ENCODE data around the gene PPIP5K2.
"Not testable (repeated sequence)": the region's sequence is repeated elsewhere in the genome, so short reads cannot be mapped to it uniquely, and the experiment has no call there.

The PPIP5K2 gene

DNA sequence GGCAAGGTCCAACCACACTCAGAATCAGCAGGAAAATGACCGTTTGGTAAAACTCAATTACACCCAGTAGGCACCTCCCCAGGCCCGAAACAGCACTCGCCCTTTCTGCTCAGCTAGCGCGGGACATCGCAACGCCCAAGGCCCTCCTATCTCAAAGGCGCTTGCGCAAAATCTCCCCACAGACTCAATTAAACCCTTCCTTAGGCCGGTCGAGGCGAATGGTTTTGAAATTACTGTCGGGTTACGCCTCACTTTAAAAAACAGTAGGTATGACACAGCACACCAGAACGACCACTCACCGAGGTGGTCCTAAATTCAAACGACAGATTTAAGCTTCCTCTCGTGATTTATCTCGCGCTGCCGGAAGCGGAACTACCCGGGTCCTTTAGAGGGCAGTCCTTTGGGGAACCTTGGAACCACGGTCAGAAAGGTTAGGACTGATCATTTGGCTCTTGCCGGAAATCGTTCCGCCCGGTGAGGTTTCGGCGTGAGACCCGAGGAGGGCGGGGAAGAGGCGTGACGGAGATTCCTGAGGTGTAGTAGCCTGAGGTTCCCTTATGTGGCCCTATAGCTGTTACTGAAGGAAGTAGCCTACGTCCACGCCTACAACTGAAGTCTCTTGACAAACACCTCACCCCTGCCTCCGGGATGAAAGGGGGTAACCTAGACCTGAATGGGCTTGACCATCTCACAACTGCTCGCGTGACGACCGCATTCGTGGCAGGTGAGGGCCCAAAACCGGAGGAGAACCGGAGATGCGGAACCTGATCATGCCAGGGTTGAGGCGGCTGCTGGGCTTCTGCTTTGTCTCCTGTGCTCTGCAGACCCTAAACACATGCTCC lies at the start of gene PPIP5K2, which contains the start of gene GIN1:
Gene PPIP5K2 (plus strand): TSS at position 537 of the 842 bp plus-strand sequence. CDS start 9,289 bp downstream, outside the sequence.
Gene GIN1 (minus strand): TSS at position 374 of the 842 bp plus-strand sequence. CDS start 11,431 bp downstream, outside the sequence.
- peak; percentile 93 to 95 for DNase-seq (ENCODE audit: low read depth in 2 of 2)

DNA sequence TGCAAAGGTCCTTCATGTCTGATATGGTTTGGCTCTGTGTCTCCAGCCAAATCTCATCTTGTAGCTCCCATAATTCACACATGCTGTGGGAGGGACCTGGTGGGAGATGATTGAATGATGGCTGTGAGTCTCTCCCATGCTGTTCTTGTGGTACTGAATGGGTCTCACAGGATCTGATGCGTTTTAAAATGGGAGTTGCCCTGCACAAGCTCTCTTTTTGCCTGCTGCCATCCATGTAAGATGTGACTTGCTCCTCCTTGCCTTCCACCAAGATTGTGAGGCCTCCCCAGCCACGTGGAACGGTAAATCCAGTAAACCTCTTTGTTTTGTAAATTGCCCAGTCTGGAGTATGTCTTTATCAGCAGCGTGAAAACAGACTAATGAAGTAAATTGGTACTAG lies 46.6 kb upstream of the PPIP5K2 start:
- DNase-seq (ENCODE audit: low read depth in 2 of 2): not testable (repeated sequence)

DNA sequence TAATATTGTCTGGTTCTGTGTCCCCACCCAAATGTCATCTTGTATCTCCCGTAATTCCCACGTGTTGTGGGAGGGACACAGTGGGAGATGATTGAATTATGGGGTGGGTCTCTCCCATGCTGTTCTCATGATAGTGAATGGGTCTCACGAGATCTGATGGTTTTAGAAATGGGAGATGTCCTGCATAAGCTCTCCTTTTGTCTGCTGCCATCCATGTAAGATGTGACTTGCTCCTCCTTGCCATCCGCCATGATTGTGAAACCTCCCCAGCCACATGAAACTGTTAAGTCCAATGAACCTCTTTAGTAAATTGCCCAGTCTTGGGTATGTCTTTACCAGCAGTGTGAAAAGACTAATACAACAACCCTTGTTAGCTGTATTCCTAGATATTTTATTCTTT lies 44.7 kb upstream of the PPIP5K2 start:
- no peak for DNase-seq (ENCODE audit: low read depth in 2 of 2)

DNA sequence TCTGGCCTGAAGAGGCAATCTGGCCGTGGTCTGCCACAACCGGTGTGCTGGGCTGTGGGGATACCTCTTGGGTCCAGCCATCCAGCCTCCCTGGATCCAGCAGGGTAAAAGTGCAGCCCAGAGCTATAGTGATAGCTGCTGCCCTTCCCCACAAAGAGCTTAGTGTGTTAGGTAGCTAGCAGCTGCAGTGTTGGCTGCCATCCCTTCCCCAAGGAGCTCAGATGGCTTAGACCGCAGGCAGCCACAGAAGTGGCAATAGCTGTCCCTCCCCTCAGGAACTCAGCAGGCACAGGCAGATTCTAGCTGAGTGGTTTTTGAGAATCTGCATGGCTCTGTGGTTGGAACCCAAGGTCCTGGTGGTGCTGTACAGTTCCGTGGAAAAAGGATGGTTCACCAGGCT lies 40.3 kb upstream of the PPIP5K2 start:
- DNase-seq (ENCODE audit: low read depth in 2 of 2): no peak

DNA sequence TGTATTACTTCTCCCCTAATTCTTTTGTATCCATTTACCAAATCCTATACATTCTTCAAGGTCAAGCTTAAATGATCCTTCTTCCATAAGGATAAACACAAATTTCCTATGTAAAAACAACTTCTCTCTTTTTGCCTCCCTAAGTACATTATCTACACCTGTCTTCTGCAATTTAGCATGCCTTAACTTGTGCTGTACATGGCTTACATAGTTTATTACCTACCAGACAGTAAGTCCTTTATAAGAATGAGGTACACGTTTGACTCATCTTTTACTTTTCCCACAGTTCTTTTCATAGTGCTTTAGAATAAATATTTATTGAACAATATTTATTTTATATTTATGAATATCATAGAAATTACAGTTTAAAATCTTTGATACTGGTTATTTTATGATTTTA lies 33.6 kb upstream of the PPIP5K2 start:
- DNase-seq (ENCODE audit: low read depth in 2 of 2): no peak

DNA sequence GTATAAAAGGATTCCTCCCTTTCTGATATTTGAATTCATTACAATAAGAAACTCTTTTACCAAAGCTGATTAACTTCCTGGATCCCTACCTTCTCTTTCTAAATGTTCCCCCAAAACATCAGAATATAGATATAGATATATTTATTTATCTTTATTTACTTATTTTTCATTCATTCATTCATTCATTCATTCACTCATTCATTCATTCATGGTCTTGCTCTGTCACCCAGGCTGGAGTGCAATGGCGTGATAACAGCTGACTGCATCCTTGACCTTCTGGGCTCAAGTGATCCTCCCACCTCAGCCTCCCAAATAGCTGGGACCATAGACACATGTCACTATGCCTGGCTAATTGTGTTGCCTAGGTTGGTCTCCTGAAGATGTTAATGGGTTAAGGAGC lies 30.8 kb upstream of the PPIP5K2 start:
- no peak for DNase-seq (ENCODE audit: low read depth in 2 of 2)

DNA sequence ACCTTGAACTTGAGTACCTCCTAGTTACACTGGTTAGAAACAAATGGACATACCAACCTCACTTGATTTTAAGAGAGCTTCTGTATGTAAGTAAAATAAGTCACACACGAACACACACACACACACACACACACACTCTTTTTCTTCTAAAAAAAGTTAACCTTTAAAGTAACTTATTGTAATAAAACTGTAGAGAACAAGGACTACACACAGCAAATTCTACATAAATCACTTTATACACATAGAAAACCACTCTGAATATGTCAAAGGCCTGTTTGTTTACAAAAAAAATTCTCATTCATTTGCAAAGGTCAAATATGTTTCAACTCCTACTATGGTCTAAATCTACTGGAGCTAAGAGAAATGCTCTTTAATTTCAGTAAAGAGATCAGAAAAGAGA lies 29.3 kb upstream of the PPIP5K2 start:
- DNase-seq (ENCODE audit: low read depth in 2 of 2): no peak

DNA sequence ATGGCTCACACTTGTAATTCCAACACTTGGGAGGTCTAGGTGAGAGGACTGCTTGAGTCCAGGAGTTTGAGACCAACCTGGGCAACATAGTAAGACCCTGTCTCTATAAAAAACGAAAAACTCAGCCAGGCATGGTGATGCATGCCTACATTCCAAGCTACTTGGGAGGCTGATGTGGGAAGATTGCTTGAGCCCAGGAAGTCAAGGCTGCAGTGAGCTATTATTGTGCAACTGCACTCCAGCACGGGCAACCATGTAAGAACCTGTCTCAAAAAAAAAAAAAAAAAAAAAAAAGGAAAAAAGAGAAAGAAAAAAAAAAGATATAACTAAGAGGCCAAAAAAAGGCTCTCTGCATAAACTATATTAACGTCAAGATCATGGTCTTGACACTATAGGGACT lies 27.4 kb upstream of the PPIP5K2 start:
- DNase-seq (ENCODE audit: low read depth in 2 of 2): no peak

DNA sequence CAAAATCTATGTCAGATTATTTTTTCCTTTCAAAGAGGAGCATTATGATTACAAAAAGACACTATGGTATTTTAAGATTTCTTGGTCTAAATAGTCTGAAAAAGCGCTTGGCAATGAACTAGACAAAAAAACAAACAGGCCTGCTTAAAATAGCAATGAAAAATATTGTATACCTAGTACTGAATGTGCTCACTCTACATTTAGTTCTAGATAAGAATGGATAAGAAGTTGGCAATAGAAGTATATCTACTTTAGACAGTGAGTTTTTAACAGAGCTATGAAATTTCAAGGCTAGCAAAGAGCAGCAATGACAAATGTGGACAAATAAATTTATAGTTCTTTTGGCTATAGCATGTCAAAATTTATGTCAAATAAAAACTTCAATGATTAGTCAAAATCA lies 26.4 kb upstream of the PPIP5K2 start:
- no peak for DNase-seq (ENCODE audit: low read depth in 2 of 2)

DNA sequence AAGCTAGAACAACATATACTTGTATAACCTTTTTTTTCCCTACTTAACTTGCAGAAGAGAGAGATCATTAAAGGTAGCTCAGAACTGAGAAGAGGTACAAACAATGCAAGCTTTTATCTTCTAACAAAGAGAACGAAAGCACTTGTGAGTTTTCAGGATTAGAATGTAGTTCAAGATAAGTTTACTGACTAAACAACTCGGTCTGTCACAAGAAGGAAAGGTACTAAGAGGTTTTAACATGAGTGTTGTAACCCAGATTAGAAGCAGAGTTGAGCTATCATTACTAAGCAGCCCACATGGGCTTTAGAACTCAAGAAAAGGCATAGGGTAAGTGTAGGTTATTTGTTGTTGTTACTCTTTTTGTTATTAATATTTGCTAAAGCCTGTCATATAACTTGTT lies 25.4 kb upstream of the PPIP5K2 start:
- no peak for DNase-seq (ENCODE audit: low read depth in 2 of 2)

DNA sequence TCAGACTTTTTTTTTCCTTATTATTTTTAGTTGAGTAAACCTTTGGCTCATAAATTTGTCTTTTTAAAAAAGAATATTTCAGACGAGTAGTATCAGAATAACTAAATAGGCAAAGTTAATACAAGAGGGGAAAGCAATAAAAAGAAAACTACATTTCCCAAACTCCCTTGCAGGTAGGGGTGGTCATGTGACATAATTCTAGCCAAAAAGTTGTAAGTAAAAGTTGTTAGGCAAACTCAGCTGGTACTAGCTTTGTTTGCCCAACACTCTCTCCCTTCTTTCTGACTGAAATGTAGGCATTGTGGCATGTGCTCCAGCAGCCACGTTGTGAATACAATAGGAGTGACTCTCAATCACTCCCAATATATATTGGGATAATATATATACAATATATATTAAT lies 21.1 kb upstream of the PPIP5K2 start:
- DNase-seq (ENCODE audit: low read depth in 2 of 2): no peak

DNA sequence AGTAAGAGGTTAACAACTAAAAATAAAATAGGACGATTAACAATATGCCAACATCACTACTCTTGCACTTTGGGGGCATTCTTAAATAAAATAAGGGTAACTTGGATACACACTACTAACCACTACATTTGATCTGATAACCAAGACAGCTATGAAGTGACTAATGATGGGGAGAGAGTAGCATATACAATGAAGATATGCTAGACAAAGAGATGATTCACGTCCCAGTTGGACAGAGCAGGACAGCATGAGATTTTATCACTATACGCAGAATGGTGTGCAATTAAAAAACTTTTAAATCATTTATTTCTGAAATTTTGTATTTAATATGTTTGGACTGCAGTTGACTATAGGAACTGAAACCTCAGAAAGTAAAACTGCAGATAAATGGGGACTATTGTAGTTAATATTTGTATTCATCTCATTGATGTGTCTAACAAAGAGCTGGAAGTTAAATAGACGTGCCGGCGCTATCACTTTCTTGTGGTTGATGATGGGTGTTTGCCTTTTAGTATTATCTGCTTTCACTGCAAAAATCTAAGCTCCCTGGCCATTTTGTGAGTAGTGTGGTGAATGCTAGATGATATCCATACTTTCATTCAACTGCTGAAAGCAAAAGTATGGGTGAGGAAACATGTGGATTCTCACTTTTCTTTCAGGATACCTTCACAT lies 18.9 kb upstream of the PPIP5K2 start:
- no peak for DNase-seq (ENCODE audit: low read depth in 2 of 2)

DNA sequence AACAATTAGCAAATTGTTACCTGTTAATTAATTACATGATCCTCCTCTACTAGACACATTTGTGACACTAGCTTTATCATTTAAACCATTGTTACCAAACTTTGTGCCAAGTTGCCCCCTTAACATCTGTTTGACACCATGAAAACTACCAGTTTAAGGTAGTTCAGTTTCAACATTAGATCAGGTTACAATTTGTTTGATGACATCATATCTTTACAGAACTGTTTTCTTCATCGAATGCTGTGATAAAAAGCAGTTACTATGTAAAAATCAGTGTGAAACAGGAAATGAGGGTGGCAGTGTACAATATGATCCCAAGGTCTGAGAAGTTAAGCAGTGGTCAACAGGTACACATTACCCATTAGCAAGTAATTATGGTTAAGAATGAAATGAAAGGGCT lies 17.9 kb upstream of the PPIP5K2 start:
- DNase-seq (ENCODE audit: low read depth in 2 of 2): no peak

DNA sequence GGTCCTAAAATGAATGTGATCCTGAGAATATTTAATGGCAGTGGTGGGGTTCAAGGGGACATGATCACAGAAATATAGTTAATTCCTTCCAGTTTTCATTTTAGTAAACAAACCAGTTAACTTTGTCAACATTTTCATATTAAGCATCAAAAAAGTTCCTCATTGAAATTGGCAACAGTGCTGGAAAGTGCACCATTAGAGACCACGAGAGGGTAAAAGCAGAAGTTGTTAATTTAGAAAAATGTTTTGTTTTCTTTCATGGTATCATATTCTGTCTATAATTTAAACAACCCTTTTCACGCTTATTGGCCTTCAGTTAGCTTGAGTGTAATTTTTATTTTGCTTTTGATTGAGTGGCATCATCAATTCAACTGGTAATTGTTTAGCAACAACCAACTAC lies 12.0 kb upstream of the PPIP5K2 start:
- no peak for DNase-seq (ENCODE audit: low read depth in 2 of 2)

DNA sequence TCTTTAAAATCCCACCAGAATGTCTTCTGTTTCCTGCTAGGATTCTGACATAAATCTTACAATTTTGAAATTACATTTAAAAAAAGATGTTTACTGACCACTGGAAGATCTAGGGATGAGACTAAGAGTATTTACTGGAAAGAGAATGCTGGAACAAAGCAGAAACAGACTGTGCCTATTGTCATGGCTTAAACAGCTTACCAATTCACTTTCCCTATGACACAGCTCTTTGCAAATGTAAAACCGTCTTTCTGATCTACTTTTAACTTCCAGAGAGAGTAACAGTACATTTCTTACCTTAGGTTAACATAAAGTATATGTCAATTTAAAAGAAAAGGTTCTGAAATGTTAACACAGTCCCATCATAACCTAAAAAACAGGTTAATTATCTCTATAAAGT lies 10.8 kb upstream of the PPIP5K2 start:
- DNase-seq (ENCODE audit: low read depth in 2 of 2): no peak

DNA sequence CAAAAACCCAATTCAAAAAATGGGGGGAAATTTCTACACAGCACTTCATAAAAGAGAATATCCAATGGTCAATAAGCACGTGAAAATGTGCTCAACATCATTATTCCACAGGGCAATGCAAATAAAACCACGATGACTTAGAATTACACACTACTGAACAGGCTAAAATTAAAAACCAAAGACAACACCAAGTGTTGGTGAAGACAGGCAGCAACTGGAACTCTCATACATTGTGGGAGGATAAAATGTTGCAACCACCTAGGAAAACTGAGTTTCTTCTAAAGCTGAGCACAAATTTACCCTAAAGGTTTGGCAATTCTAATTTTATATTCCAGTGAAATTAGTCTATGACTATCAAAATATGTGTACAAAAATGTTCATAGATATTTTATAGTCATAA lies 9.7 kb upstream of the PPIP5K2 start:
- no peak for DNase-seq (ENCODE audit: low read depth in 2 of 2)

DNA sequence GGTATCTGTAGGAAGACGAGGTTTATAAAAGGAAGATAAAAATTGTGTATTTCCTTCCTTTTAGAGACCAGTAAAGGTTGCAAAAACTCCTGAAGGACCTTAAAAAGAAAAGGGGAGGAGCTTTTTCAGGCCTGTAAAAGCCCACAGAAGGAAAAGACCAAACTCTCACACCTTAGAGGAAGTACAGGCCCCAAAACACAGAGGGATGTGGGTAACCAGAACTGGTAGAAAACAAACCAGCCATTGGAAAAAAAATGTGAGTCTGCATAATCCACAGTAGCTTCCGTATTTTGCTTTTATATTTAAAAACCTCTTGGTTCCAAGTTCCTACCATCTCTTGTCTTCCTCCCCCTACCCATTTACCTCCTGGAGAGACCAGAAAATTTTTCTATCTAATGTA lies 8.6 kb upstream of the PPIP5K2 start:
- no peak for DNase-seq (ENCODE audit: low read depth in 2 of 2)

DNA sequence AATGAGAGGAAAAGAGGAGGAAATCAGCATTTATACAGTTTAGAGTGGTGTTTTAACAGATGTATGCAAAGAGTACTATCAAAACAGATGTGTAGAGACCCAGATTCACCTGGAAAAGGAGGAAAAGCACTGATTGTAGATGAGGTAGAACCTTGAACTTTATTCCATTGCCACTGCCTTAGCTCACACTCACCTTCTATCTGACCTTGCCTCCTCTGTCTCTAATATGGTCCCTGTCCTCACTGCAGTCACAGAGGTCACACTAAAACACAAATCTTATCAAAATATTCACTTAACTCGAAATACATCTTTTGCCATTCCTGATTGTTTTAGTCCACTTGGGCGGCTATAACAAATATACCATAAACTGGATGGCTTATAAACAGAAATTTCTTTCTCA lies 7.2 kb upstream of the PPIP5K2 start:
- no peak for DNase-seq (ENCODE audit: low read depth in 2 of 2)

DNA sequence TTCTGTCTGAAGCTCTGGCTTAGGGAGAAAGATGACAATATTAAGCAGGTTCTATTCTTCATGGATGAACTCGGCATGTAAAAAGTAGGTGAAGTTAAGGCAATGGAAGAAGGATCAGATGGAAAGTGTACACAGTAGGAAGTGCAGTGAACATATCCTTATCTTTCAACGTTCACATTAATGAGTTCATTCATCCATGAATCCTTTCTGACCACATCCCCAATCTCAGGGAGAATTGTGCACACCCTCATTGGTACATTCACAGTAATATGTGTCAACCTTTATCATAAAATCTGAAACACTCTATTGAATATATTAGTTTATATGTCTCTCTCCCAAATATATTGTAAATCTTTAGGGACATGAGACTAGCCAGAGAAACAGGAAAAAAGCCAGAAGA lies 5.7 kb upstream of the PPIP5K2 start:
- DNase-seq (ENCODE audit: low read depth in 2 of 2): no peak

DNA sequence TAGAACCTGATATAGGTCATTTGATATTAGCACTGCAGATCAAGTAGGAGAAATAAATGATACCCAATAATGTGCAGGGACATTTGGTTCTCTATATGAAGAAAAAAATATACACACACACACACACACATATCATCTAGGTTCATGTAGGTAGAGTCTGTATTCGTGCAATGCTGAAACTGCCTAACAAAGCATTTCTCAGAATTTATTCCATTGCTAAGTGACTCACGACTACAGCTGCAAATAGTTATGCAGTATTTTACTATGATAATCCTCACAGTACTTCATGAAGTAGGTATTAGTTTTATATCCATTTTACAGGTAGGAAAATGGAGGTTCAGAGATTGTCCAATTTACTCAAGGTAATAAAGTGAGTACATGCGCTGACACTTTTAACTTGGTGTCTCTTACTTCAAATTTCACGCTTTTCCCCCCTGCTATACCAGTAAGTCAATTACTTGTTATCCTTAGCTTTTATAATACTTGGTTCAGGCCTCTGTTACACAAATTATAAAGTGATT lies 2.6 kb upstream of the PPIP5K2 start:
- no peak for DNase-seq (ENCODE audit: low read depth in 2 of 2)

DNA sequence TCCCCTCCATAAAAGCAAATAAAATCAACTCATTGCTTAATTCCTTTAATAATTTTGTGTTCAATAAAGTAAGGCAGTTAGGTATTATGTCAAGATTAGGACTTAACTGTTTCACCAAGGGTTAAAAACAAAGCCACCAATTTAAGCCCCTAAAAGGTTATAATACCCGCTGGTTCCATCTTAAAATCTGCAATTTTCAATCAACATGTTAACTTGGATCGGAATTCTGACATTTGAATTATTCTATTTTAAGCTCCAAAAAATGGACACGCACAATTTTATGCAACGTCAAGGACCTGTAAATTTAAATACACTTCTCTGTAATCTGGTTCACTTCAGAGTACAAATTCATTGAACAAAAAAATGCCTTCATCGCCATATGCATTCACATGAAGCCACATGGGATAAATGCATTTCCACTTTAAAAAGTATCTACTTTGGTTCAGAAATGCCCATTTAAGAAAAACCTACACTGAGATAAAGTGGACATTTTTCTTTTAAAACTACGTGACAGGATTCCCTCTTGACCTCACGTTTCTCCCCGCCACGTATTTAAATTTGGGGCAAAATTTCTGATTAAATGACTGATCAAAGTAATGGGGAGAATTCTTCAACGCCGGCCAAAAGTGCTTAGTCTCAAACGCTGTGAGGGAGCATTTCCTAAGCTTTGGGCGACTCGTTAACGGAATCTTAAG lies 884 bp upstream of the PPIP5K2 start:
- DNase-seq (ENCODE audit: low read depth in 2 of 2): no peak

DNA sequence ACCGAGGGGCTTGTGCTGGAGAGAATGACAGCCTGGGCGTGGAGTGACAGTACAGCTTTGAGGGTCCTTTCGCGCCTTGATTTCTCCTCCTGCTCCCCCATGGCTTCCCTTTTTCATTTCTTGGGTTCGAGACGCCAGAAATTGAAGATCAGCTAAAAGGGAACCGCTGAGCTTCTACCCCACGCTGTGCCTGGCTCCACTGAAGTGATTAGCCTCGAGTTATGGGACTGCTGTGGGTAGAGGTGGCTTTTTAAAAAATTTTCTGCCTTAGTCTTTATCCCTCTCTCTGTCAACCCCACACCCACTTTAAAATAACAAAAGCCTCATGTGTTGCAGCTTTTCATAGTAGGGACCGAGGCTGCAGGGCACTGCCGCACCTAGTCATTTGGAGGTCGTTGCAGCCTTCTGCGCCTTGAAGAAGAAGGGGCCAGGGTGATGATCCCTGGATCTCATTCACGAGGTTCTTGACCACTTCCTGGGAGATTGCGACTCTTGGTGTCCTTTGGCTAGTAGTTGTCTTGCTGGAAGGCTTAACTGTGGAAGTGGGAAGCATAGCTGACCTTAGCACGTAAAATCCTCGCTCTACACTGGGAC lies 603 bp downstream of the PPIP5K2 start:
- DNase-seq (ENCODE audit: low read depth in 2 of 2): no peak

All from stimulated activated CD8-positive, alpha-beta memory T cell treated with anti-CD3 and anti-CD28 coated beads, Interleukin-2, amount 100 ng/mL, for 1 hour (primary cell).